Measurements from ENCODE around the gene TSPAN17.
"Not testable (repeated sequence)": the region's sequence is repeated elsewhere in the genome, so short reads cannot be mapped to it uniquely, and the experiment has no call there.

TSPAN17 gene, protein sequence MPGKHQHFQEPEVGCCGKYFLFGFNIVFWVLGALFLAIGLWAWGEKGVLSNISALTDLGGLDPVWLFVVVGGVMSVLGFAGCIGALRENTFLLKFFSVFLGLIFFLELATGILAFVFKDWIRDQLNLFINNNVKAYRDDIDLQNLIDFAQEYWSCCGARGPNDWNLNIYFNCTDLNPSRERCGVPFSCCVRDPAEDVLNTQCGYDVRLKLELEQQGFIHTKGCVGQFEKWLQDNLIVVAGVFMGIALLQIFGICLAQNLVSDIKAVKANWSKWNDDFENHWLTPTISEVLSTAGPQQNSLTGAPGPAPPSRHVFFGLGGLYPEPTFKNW
- 26.9 to 131 (median 63.7) reads per million in 17 experiments for total RNA-seq

DNA sequence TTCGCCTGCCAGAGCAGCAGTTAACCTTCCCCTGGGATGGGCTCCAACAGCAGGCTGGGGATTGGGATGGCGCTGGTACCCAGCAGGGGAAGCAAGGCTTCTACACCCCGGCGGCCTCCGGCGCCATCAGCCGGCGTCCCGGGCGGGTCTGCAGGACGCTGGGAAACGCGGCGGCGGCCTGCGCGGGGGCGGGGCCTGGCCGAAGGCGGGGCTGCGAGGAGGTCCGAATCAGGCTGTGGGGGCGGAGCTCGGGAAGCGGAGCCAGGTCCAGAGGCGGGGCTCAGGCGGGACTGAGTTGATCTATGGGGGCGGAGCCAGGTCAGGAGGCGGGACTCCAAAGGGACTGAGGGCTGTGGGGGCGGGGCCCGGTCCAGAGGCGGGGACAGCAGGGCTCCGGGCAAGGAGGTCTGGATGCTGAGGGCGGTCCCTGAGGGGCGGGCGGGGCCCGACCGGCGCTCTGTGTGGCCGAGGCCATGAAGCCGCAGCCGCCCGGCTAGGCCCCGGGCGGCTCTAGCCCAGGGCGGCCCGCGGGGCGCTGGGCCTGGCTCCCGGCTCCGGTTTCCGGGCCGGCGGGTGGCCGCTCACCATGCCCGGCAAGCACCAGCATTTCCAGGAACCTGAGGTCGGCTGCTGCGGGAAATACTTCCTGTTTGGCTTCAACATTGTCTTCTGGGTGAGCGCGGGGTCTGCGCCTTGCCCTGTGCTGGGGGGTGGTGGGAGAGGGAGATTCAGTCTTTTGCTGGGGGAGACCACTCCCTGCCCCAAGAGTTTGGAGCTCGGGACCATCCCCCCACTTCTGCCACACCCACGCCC is at the start of gene TSPAN17:
Gene TSPAN17, plus strand, starts transcription at position 455 of the 813 bp plus-strand sequence. Its CDS starts 132 bp downstream, at position 587.
- peak; percentile 100 for DNase-seq

DNA sequence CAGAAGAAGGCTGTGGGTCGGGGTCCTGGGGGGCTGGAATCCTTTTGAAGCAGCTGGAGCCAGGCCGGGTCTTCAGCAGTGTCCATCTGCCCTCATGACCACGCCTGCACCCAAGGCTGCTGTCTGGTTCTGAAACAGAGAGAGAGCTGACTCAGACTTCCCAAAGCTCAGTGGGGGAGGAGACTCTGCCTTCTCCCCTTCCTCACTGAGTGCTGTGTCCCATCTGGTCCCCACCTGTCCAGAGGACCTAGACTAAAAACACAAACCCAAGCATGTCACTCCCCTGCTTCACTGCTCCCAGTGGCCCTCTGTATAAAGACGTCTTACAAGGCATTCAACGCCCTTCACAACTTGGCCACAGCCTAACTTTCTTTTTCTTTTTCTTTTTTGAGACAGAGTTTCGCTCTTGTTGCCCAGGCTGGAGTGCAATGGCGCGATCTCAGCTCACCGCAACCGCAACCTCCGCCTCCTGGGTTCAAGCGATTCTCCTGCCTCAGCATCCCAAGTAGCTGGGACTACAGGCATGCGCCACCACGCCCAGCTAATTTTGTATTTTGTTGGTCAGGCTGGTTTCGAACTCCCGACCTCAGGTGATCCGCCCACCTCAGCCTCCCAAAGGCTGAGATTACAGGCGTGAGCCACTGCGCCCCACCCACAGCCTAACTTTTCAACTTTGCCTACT is 47.4 kb upstream of the TSPAN17 start:
- not testable (repeated sequence) for DNase-seq

DNA sequence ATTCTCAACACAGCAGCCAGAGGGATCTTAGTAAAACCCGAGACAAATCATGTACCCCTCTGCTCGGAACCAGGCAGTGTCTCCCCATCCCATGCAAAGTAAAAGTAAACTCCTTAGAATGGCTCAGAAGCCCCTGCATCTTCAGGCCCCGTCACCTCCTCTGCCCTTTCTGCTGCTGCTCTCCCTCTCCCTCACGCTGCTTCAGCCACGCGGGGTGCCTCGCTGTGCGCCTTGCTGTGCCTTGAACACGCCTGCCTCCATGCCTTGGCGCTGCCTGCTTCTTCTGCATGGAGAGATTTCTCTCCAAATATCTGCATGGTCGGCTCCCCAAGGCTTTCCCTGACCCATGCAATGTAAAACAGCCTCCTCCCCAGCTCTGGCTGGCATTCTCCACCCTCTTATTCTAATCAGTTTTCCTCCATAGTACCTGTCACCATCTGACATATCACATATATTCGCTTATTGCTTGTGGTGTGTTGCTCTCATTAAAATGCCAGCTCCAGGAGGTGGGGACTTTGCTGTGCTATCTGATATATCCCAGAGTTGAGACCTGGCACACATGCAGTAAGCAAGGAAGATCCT is 45.3 kb upstream of the TSPAN17 start:
- no peak for DNase-seq

DNA sequence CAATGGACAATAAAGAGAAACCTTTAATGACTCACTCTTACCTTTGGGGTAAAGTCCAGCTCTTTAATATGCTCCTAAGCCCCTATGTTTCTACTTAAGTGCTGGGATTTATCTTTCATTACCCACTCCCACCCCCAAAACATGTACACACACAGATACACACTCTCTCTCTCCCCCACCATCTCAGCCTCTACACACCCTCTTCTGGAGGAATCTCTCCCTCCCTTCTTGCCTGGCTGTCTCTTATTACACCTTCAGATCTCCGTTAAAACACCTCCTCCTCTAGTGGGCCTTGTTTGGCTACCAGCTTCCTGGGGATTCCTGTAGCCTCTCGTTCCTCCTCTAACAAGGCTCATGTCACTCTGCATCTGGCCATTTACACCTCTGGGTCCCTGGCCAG is 44.2 kb upstream of the TSPAN17 start:
- DNase-seq, result no peak

DNA sequence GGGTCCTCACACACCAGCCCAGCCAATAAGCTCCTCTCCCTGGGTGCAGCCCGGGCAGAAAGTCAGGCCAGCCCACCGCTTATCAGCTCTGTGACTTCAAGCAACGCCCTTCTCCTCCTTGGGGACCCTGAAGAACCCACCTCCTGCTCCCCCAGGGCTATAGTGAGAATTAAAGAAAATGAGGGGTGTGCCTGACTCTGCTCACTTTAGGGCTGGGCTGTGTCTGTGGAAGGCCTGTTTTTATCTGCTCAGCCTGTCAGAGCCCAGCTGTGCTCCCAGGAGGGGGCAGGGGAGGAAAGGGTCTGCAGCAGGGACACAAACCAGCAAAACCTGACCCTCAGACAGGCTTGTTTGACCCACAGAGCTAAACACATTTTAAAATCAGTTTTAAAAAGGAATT is 41.3 kb upstream of the TSPAN17 start:
- no peak for DNase-seq

DNA sequence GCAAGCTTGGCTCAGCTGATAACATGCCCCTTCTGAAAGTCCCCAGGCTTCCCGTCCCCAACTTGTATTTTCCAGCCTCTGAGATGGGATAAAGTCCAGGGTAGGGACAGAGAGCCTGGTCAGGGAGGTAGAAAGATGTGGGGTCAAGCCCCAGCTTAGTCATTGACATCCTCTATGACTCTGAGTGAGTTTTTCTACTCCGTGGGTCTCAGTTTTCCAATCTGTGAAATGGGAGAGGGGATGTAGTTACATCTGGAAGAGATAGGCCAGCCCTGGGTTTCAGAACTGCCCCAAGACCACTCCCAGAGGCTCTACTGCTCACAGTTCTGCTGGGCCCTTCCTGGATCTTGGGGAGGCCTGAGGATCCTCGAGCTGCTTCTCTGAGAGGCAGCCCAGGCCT is 40.4 kb upstream of the TSPAN17 start:
- no peak for DNase-seq

DNA sequence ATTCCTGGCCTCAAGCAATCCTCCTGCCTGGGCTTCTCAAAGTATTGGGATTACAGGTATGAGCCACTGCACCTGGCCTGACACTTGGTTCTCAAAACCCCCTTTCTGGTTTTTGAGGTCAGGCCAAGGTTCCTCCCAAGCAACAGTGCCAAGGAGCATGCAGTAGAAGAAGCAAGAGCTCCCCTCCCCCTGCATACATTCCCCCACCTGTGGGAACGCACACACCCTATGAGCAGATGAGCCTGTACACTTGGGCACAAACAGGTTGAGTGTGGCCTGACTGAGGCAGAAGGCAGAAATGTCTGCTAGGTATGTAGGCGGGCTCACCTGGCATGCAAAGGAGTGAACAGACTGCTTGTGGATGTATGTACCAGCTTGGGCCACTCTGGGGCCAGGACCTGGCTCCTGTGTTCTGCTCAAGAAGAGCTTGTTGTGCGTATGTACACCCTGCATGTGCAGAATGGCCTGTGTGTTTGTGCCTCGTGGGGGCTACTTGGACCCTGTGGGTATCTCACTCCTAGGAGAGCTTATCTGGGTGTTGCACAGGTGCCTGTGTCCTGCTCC is 39.1 kb upstream of the TSPAN17 start:
- DNase-seq, result no peak

DNA sequence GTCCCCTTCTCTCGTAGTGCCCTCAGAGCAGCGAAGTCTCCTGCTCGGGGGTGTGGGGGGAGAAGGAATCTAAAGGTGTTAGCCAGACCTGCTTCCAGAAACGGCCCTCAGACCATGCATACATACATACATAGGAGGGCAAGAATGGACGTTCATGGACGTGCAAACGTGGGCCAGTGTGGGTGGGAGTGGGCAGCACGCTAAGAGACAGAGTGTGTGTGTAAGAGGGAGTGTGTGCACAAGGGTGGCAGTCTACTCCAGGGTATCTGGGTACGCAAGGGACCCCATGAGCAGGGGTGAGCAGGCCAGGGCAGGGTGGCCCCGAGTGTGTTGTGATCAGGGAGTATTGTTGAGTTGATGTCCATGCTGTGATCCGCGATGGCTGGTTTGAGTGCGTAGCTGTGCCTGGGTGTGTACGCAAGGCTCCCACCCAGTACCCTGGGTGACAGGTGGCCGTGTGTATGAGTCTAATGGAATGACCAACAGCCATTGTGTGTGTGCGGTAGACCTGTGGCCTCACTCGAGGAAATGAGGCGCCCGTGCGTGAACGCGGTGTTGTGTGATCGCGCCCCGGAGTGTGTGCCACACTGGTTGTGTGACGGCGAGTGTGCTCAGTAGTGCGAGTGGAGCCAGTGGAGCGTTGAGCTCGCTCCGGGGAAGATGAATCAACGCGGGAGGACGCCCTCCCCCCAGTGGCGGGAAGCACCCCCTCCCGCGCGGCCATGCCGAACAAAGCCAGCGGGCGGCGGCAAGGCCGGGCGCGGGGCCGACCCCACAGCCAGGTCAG is 38.2 kb upstream of the TSPAN17 start:
- no peak for DNase-seq

DNA sequence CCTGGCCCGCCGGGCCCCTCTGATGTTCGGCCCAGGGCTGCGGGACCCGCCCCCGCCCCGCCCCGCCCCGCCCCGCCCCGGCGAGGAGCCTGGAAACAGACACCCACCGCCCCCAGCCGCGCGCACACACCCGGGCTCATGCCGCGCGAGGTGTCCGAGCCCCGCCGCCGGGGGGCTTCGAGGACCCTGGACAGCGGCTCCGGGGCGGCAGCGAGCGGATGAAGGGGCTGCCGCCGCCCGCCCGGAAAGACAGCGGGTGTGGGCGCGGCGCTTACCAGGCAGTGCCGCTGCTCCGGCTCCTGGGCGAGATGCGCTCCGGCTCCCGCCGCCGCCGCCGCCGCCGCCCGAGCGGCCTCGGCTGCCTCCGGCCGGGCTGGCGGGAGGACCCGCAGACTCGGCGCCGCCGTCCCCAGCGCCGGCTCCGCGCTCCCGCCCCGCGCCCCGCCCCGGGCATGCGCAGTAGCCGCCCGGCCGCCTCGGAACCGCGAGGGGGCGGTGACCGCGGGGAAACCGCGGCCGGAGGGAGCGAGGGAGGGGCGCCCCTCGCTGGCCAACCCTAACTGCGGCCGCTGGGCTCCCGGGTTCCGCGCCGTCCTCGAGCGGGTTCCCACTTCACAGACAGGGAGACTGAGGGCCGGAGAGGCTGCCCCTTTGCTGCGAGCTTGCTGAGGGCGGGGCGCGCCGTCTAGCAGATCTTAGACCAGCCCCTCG is 37.4 kb upstream of the TSPAN17 start, which contains the start of gene GPRIN1:
Gene GPRIN1, minus strand, starts transcription at position 433 of the 711 bp plus-strand sequence. CDS start 10,322 bp downstream, outside the sequence.
- DNase-seq, result peak; percentile 62 to 87 (median 78)

DNA sequence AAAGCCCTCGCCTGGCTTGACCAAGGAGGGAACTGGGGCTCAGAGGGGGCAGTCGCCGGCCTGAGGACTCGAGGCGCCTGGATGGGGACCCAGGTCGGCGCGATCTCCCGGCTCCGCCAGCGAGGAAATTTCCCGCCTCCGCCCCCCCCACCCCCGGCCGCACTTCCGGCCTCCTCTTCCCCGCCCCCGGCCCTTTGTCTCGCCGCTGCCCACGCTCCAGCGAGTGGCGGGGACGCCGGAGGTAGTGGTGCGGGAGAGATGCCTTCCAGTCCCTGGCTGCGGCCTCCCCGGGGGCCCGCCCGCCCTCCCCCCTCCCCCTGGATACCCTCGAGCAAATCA is 36.9 kb upstream of the TSPAN17 start:
- no peak for DNase-seq

DNA sequence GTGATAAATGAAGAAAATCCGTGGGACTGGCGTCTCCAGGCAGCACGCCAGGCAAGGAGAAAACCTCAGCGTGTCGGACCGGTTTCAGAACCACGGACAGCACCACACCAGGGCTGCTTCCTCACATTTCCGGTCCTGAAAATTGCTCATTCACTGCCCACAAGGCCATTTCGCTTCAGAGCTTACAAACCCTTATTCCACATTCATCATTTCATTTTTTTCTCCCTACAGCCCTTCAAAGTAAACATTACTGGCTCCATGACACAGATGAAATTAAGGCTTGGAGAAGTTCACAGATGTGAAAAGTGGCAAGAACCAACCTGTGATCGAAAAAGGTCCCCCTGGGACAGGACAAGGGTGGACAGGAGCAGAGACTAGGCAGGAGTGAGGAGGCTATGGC is 35.8 kb upstream of the TSPAN17 start:
- peak; percentile 79 to 87 (median 84) for DNase-seq

DNA sequence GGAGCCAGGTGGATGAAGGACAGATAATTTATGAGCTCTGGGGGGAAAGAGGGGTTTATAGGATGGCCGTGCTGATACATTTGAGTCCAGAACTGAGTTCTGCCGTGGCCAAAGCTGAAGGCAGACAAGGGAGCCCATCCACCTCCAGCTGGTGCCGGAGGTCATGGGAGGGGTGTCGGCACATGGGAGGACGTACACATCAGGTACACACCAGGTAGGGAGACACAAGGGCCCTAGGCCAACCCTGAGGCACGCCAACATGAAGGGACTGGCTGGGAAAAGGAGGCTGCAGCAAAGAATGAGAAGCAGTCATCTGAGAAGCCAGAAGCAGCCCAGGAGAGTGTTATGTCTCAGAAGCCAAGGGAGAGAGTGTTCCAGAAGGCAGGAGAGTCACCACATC is 35.3 kb upstream of the TSPAN17 start:
- no peak for DNase-seq

DNA sequence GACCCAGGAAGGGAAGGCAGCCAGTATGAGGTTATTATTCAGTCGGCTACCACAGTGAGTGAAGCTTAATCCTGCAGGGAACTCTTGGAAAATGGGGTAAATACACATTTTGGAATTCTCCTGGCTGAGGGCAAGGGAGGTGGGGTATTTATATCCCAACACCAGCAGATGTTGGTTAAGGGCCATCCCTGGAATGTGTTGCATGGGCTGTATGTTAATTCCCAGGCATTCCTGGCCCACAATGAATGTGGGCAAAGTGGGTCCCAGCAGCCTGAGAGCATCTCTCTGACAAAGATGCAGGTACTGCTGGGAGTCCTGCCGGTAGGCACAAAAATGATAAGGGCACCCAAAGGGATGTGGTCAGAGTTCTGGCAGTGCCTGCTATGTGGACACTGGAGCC is 34.4 kb upstream of the TSPAN17 start:
- DNase-seq, result no peak

DNA sequence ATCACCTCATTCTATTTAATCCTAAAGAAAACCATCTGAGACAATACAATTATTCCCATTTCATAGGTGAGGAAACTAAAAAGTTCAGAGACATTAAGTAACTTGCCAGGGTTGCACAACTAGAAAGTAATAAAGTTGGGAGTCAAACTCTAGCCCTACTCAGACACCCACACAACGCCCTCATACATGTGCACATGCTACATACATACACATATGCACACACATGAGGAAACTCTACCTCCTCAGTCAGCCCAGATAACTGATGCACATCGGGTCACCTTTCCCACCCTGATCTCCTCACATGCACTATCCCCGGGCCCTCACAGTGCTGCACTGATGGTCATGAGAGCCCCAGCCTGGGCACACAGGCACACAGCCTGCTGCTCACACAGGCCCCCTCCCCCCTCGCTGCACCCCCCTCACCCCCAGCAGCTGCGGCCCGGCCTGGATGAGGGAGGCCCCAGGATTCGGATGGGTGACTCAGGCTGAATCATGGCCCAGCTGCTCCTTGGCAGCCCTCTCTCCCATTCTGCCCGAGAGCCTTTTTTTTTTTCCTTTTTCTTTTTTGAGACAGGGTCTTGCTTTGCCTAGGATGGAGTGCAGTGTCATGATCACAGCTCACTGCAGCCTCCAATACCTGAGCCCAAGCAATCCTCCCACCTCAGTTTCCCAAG is 32.3 kb upstream of the TSPAN17 start:
- no peak for DNase-seq

DNA sequence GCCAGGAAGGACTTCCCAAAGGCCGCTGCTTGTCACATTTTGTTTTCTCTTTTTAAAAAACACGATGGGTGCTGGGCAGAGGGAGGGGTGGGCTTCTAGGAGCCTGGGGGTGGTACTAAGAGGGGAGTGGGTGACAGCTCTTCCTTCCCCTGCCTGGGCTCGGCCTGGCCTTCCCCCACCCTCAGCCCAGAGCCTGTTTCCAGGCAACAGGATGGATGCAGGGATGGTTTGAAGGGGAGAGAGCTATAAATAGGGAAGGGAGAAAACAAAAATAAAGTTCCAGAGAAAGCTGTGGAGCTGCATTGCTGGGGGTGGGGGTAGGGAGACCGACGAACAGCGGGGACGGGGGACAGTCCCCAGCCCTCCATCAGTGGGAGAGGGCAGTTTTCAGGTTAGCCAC is 30.8 kb upstream of the TSPAN17 start:
- DNase-seq, result no peak

DNA sequence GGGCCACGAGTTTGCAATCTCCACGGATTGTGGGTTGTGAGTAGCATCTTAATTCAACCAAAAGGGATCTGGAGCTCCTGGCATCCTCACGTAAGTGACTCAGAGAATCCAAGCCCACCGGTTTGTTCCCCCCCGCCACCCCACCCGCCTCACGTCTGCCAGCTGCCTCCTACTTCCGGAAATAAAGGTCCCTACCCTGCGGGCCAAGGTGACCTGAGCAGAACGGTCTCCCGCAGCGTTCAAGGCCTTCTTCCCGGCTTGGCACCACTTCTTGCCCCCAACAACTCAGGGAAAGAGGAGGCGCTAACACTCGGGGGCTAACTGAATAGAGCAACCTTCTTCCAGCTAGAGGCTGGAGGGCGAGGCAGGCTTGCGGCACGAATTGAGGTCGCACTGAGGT is 28.5 kb upstream of the TSPAN17 start:
- DNase-seq, result no peak

DNA sequence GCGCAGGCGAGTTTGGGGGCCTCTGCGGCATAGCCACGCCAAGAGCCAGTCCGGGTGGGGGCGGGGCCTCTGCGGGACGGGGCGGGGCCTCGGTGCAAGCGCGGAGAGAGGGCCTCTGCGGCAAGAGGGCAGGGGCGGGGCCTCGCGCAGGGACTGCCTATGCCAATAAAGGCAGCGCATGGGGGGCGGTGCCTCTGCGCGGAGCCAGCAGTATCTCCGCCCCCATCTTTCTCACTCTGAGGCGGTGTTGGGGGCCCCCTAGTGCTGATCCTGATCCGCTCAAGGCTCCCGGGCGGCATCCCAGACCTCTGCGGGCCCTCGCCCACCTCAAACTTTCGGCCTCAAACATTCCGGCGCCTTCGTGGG is 28.1 kb upstream of the TSPAN17 start:
- DNase-seq, result peak; percentile 36 to 66 (median 45)

DNA sequence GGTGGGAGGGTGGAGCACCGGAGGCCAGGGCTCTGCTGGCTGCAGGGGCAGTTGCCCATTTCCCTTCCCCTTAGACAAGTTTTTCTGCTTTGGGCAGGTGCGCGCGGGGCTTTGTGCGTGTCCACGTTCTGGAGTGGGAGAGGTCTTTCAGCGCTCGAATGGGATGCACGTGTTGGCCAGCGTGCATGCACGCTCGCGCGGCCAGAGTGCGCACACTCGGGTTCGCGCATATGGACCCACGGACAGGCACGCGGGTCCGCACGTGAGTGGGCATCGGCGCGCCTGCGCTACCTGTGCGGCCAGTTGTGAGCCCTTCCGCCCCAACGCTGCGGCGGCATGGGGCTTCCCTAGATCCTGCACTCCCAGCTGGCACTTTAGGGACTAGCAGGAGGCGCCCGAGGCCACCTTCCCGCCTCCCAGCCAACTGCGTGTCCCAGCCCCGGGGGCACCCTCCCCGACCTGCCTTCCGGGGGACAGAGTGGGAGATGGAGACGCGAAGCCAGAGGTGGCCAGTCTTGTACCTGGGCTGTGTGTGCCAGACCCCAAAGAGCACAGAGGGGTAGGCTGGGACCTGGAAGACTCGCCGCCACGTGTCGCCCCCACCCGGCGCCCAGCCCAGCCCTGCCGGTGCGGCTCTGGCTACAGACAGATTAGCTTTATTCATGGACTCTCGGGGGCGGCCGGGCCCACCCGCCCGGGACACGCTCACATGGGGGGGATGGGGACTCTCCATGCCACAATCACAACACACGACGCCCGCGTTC is 27.5 kb upstream of the TSPAN17 start:
- no peak for DNase-seq

DNA sequence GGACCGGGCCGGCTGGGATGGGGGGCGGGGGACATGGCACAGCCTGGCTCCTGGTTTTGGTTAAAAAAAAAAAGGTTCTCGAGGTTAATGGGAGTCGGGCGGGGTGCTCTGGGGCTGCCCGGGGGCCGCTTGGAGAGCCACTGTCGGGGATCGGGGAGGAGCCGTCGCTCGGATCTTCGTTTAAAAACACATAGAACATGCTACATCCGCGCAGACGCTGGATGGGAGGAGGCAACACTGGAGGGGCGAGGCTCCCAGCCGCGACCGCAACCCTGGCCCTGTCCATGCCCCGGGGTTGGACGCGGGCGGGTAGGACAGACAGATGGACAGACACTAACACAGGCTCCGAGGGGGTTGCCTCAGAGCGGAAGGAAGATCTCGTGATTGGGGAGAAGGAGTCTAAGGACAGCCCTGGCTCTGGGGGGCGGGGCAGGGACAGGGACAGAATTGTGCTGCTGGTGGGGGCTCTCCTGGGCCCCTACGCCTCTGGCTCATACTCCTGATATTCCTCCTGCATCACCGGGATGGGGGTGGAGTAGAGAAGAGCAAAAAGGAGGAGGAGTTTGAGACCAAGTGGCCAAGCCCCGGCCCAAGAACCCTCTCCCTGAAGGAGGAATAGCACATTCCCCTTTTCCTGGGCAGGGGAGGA is 26.8 kb upstream of the TSPAN17 start:
- DNase-seq, result peak; percentile 34 to 69 (median 56)
